H1 (cell line): ENCODE results near the gene KLK10. TPM values are rescaled to one million over a fixed set of nuclear protein-coding genes. Genes with fewer than 3 reads are reported as not detected.

Source experiments
- CTCF ChIA-PET: fragments of 300-600 bp; sonication (Branson Sonifier 250); formaldehyde crosslinking; loops from one replicate; lab custom pipeline; 2021; ENCODE audit not compliant: partially characterized antibody; lab: Charles Lee
- POLR2A ChIA-PET: fragments of 300-600 bp; sonication (Branson Sonifier 250); formaldehyde crosslinking; loops from one replicate; lab custom pipeline; 2021; ENCODE audit warnings: inconsistent platforms; ENCODE audit not compliant: partially characterized antibody; lab: Charles Lee
- DNase-seq, 2 experiments: peaks; one replicate each; pipeline versions ENCODE4 v3.0.0 to v3.0.0-alpha.2; 2010 to 2022; ENCODE audit warnings: low spot score in 2 of 2, low read depth in 1 of 2, mixed read lengths in 1 of 2
- FAIRE-seq: peaks from 2 replicates; lab custom pipeline; 2011; peaks lifted over from hg19 to GRCh38; lab: Jason Lieb, UNC
- H2AFZ ChIP-seq: 2 replicates; pipeline ENCODE4 v1.8.1; 2012; ENCODE audit warnings: low read length, inconsistent platforms
- H2AK5ac ChIP-seq: 2 replicates; pipeline ENCODE4 v1.6.1; 2013; ENCODE audit warnings: low read depth, low read length
- H2BK120ac ChIP-seq: replicated peaks from 2 replicates; pipeline ENCODE3; 2013; ENCODE audit warnings: low read depth, low read length, inconsistent platforms
- H2BK12ac ChIP-seq: 2 replicates; pipeline ENCODE4 v1.6.1; 2013; ENCODE audit warnings: low read depth, low read length
- H2BK15ac ChIP-seq: 2 replicates; pipeline ENCODE4 v1.6.1; 2013; ENCODE audit warnings: low read length
- H2BK20ac ChIP-seq: 2 replicates; pipeline ENCODE4 v1.6.1; 2013; ENCODE audit warnings: low read length
- H2BK5ac ChIP-seq: 2 replicates; pipeline ENCODE4 v1.6.1; 2013; ENCODE audit warnings: low read depth, low read length
- H3K14ac ChIP-seq: 2 replicates; pipeline ENCODE4 v1.6.1; 2013; ENCODE audit warnings: inconsistent platforms; ENCODE audit not compliant: insufficient read length
- H3K18ac ChIP-seq: 2 replicates; pipeline ENCODE4 v1.6.1; 2013; ENCODE audit warnings: low read length; ENCODE audit errors: extremely low read depth
- H3K23ac ChIP-seq: 2 replicates; pipeline ENCODE4 v1.6.1; 2013; ENCODE audit warnings: inconsistent platforms; ENCODE audit not compliant: insufficient read length
- H3K23me2 ChIP-seq: 2 replicates; pipeline ENCODE4 v1.6.1; 2013; ENCODE audit warnings: low read depth, low read length
- H3K27ac ChIP-seq: 2 replicates; pipeline ENCODE4 v1.6.1; 2011; ENCODE audit warnings: low read depth, low read length, inconsistent platforms
- H3K27me3 ChIP-seq, 4 experiments: replicated peaks in 1 of 4; 1 replicate in 1 of 4; 2 replicates in 3 of 4; pipeline versions ENCODE4 v1.6.1 to v1.8.1; 2011 to 2013; ENCODE audit warnings: low read length in 3 of 4, mild to moderate bottlenecking in 3 of 4, inconsistent platforms in 2 of 4, mixed read lengths in 2 of 4, moderate library complexity in 1 of 4; ENCODE audit not compliant: control insufficient read depth in 3 of 4, insufficient read depth in 3 of 4; ENCODE audit errors: extremely low read depth in 1 of 4
- H3K36me3 ChIP-seq, 4 experiments: 2 replicates each; pipeline versions ENCODE4 v1.6.1 to v1.8.1; 2011 to 2013; ENCODE audit warnings: mild to moderate bottlenecking in 4 of 4, low read length in 3 of 4, moderate library complexity in 2 of 4, control low read depth in 1 of 4, inconsistent platforms in 1 of 4; ENCODE audit not compliant: insufficient read depth in 4 of 4, control insufficient read depth in 2 of 4
- H3K4ac ChIP-seq: replicated peaks from 2 replicates; pipeline ENCODE3; 2013; ENCODE audit warnings: low read length, low read depth, mixed read lengths, inconsistent platforms; ENCODE audit not compliant: insufficient read length
- H3K4me1 ChIP-seq, 4 experiments: replicated peaks in 1 of 4; 1 replicate in 1 of 4; 2 replicates in 3 of 4; pipeline versions ENCODE4 v1.6.1 to v1.8.1; 2011 to 2013; ENCODE audit warnings: low read length in 3 of 4, inconsistent platforms in 2 of 4, mixed read lengths in 1 of 4; ENCODE audit not compliant: insufficient read depth in 4 of 4, control insufficient read depth in 3 of 4
- H3K4me2 ChIP-seq, 2 experiments: 2 replicates each; pipeline versions ENCODE4 v1.6.1 to v1.8.1; 2011 to 2013; ENCODE audit warnings: low read depth in 2 of 2, low read length in 2 of 2, control low read depth in 1 of 2, inconsistent platforms in 1 of 2, mild to moderate bottlenecking in 1 of 2; ENCODE audit not compliant: insufficient read depth in 1 of 2
- H3K4me3 ChIP-seq, 4 experiments: fragments of 200-600, 300-600 bp in 1 of 4; sonication (generic), shearing (Covaris generic), sonication (Bioruptor Twin) in 1 of 4; 2 replicates each; pipeline versions ENCODE4 v1.5.1 to v1.8.1; 2011 to 2016; ENCODE audit warnings: low read length in 4 of 4, low read depth in 3 of 4, control low read depth in 2 of 4, inconsistent platforms in 2 of 4, mild to moderate bottlenecking in 2 of 4, mixed read lengths in 1 of 4, moderate library complexity in 1 of 4; ENCODE audit not compliant: insufficient read depth in 2 of 4; ENCODE audit errors: extremely low read depth in 1 of 4
- H3K56ac ChIP-seq: replicated peaks from 2 replicates; pipeline ENCODE3; 2013; ENCODE audit warnings: low read depth, mild to moderate bottlenecking, mixed read lengths, low read length, inconsistent platforms; ENCODE audit not compliant: insufficient read length
- H3K79me1 ChIP-seq: 2 replicates; pipeline ENCODE4 v1.6.1; 2013; ENCODE audit warnings: low read depth, low read length, control low read depth
- H3K79me2 ChIP-seq, 2 experiments: 2 replicates each; pipeline versions ENCODE4 v1.6.1 to v1.8.1; 2012 to 2013; ENCODE audit warnings: low read length in 2 of 2, mild to moderate bottlenecking in 2 of 2, inconsistent platforms in 1 of 2; ENCODE audit not compliant: insufficient read depth in 2 of 2, control insufficient read depth in 1 of 2
- H3K9ac ChIP-seq, 4 experiments: replicated peaks in 1 of 4; 1 replicate in 1 of 4; 2 replicates in 3 of 4; pipeline versions ENCODE4 v1.6.1 to v1.8.1; 2011 to 2013; ENCODE audit warnings: low read depth in 3 of 4, low read length in 3 of 4, control low read depth in 2 of 4, mild to moderate bottlenecking in 2 of 4, moderate library complexity in 2 of 4, inconsistent platforms in 1 of 4; ENCODE audit errors: extremely low read depth in 1 of 4
- H3K9me3 ChIP-seq, 2 experiments: 2 replicates each; pipeline versions ENCODE4 v1.6.1 to v1.8.1; 2012 to 2013; ENCODE audit warnings: mild to moderate bottlenecking in 2 of 2, moderate library complexity in 2 of 2, control low read depth in 1 of 2, inconsistent platforms in 1 of 2, low read depth in 1 of 2, low read length in 1 of 2, mixed read lengths in 1 of 2; ENCODE audit not compliant: insufficient read depth in 2 of 2
- H4K20me1 ChIP-seq, 2 experiments: replicated peaks in 1 of 2; 2 replicates each; pipeline versions ENCODE3 to v1.8.1; 2011 to 2013; ENCODE audit warnings: inconsistent platforms in 2 of 2, low read length in 2 of 2, mild to moderate bottlenecking in 1 of 2; ENCODE audit not compliant: insufficient read depth in 2 of 2, control insufficient read depth in 1 of 2
- H4K5ac ChIP-seq: 2 replicates; pipeline ENCODE4 v1.6.1; 2013; ENCODE audit warnings: low read length, low read depth, mixed read lengths, inconsistent platforms; ENCODE audit not compliant: insufficient read length
- H4K8ac ChIP-seq: 2 replicates; pipeline ENCODE4 v1.8.0; 2013; ENCODE audit warnings: mild to moderate bottlenecking, moderate library complexity, low read length, inconsistent platforms; ENCODE audit not compliant: insufficient read depth; ENCODE audit errors: extremely low read depth
- H4K91ac ChIP-seq: replicated peaks from 2 replicates; pipeline ENCODE3; 2013; ENCODE audit warnings: low read length, mixed read lengths, inconsistent platforms; ENCODE audit not compliant: insufficient read length
- BCL11A ChIP-seq, 2 experiments: IDR thresholded peaks; one replicate each; pipeline ENCODE4 v1.6.1; 2011; ENCODE audit warnings: low read depth in 2 of 2, low read length in 2 of 2, mild to moderate bottlenecking in 2 of 2
- CBX8 ChIP-seq: fragments of 300-800, 300-1000 bp; sonication (generic); IDR thresholded peaks from 2 replicates; pipeline ENCODE4 v1.7.1; 2016; ENCODE audit warnings: low read depth, low read length, borderline replicate concordance
- CREB1 ChIP-seq: IDR thresholded peaks from 2 replicates; pipeline ENCODE4 v1.6.1; 2012; ENCODE audit warnings: inconsistent platforms
- EGR1 ChIP-seq: IDR thresholded peaks from 2 replicates; pipeline ENCODE4 v1.6.1; 2011; ENCODE audit warnings: low read depth, low read length, borderline replicate concordance
- HDAC2 ChIP-seq, 2 experiments: fragments of 300-600 bp in 1 of 2; sonication (generic) in 1 of 2; IDR thresholded peaks; 2 replicates each; pipeline ENCODE4 v1.6.1; 2011 to 2012; ENCODE audit warnings: low read depth in 2 of 2, low read length in 2 of 2, mild to moderate bottlenecking in 2 of 2, moderate library complexity in 2 of 2, borderline replicate concordance in 1 of 2, inconsistent platforms in 1 of 2
- KDM5A ChIP-seq: fragments of 200-600 bp; IDR thresholded peaks from 2 replicates; pipeline ENCODE4 v1.7.1; 2012; ENCODE audit warnings: mild to moderate bottlenecking, low read length, inconsistent platforms, mixed read lengths
- MAFK ChIP-seq: IDR thresholded peaks from 2 replicates; pipeline ENCODE4 v1.6.1; 2012; ENCODE audit warnings: low read depth, mild to moderate bottlenecking, improper control_type of control experiment, low read length
- NANOG ChIP-seq: IDR thresholded peaks from 2 replicates; pipeline ENCODE4 v1.6.1; 2011; ENCODE audit warnings: low read length, low read depth, mild to moderate bottlenecking, inconsistent platforms; ENCODE audit not compliant: insufficient read depth, poor library complexity, severe bottlenecking
- SAP30 ChIP-seq: fragments of 300-600 bp; sonication (generic); IDR thresholded peaks from 2 replicates; pipeline ENCODE4 v1.7.1; 2012; ENCODE audit warnings: low read length, moderate library complexity, mild to moderate bottlenecking, inconsistent platforms; ENCODE audit not compliant: insufficient read depth, insufficient replicate concordance
- SIX5 ChIP-seq: IDR thresholded peaks from 2 replicates; pipeline ENCODE4 v1.6.1; 2011; ENCODE audit warnings: mild to moderate bottlenecking, low read depth, low read length
- TEAD4 ChIP-seq: IDR thresholded peaks from 2 replicates; pipeline ENCODE4 v1.6.1; 2012; ENCODE audit warnings: low read depth, low read length, inconsistent platforms, mixed read lengths
- USF2 ChIP-seq: IDR thresholded peaks from 2 replicates; pipeline ENCODE4 v1.6.1; 2011; ENCODE audit warnings: low read length, improper control_type of control experiment
- WGBS, 2 experiments: shearing (Covaris generic) in 1 of 2; methylation state at CpG; one replicate each; pipeline versions ENCODE4 v1.1.6 to v1.1.7; 2013 to 2015; ENCODE audit warnings: low lambda C conversion rate in 2 of 2, mixed read lengths in 2 of 2, inconsistent platforms in 1 of 2, low coverage in 1 of 2, missing lambda C conversion rate in 1 of 2; ENCODE audit not compliant: insufficient replicate concordance in 2 of 2, insufficient coverage in 1 of 2, insufficient read length in 1 of 2; ENCODE audit errors: extremely low coverage in 1 of 2, missing lambda C conversion rate in 1 of 2; 5-methylcytosine and 5-hydroxymethylcytosine counted together
- polyA plus RNA-seq, 7 experiments: library from polyadenylated mRNA; depleted of rRNA in 3 of 7; stranded (reverse) in 5 of 7; unstranded in 2 of 7; fragments of >200 nt in 5 of 7; fragments of 200-250 nt in 2 of 7; gene quantifications; 1 replicate in 5 of 7; 2 replicates in 1 of 7; 4 replicates in 1 of 7; pipeline versions ENCODE4 v1.2.1 to v1.2.3, GENCODE V29; 2011 to 2013; ENCODE audit warnings: missing spikeins in 2 of 7, mixed read lengths in 2 of 7
- total RNA-seq: library from RNA; stranded (reverse); fragmentation: NEBNext Ultra II Directional; extraction: Animal tissue kit (Norgen Biotek cat#: 25700); gene quantifications from 2 replicates; pipeline ENCODE4 v1.2.1, GENCODE V29; 2021

The KLK10 gene
- total and polyA plus RNA-seq, 2 of the 8 experiments (the other 6 are each of a cell fraction or from before 2014, with no cell fraction given), result 4.8 to 9.7 TPM

- Histone ChIP-seq H2BK20ac (no peak overlapping the region), H3K4me3 (no peak overlapping the region), H4K8ac (no peak overlapping the region), H3K79me2 (no peaks in the 10 kb centered on the region), H3K27me3 (peaks cover 0 to 3% (median 0%) of the 10 kb centered on the region in 4 experiments; a peak in 1 of 7 replicates), H4K20me1 (no peaks in the 10 kb centered on the region), H3K79me1 (no peaks in the 10 kb centered on the region), H3K56ac (no peak overlapping the region), H2BK15ac (no peak overlapping the region), H4K91ac (peak overlapping the region; percentile 34), H3K4ac (no peak overlapping the region), H4K5ac (no peak overlapping the region), H3K4me2 (no peak overlapping the region), H3K18ac (no peak overlapping the region), H2AK5ac (no peak overlapping the region), H2AFZ (no peak overlapping the region), H2BK5ac (no peak overlapping the region), H3K36me3 (0 out of 8 replicates have a peak, but pooled peaks cover 0 to 3% (median 0%) of the 10 kb centered on the region in 4 experiments), H3K27ac (no peak overlapping the region), H2BK120ac (no peak overlapping the region), H3K23ac (no peak overlapping the region), H3K9ac (no peak overlapping the region), H3K9me3 (no peaks in the 10 kb centered on the region), H3K23me2 (no peaks in the 10 kb centered on the region), H3K14ac (no peak overlapping the region), H2BK12ac (no peak overlapping the region), H3K4me1 (peaks cover 3 to 34% (median 15%) of the 10 kb centered on the region in 4 experiments; a peak in 5 of 7 replicates)
- POLR2A ChIA-PET, result interaction anchor here (0.8 kb wide), 1 partner anchor 199 kb away, joined by 3 read pairs; no protein-coding TSS in a partner anchor
- WGBS, 2 experiments, result 96% methylated on average over 4 of the region's 4 CpGs; no CpG with 5 or more reads in 1 of the 2 experiments
- FAIRE-seq (no peak), DNase-seq (no peak)
- CTCF ChIA-PET, result interaction anchor here (0.6 to 0.7 kb wide), 2 partner anchors 15 to 25 kb away, joined by 3 read pairs; no protein-coding TSS in a partner anchor
- TF ChIP-seq MAFK, result no peak
- no peak for TF ChIP-seq CREB1
- no peak for TF ChIP-seq KDM5A
- no peak for TF ChIP-seq USF2
- no peak for TF ChIP-seq TEAD4
- TF ChIP-seq CBX8, result no peak
- TF ChIP-seq BCL11A (IDR thresholded peaks at IDR 0.05; ENCODE audit: low read depth in 2 of 2, low read length in 2 of 2), result no peak
- TF ChIP-seq HDAC2 (IDR thresholded peaks at IDR 0.05; ENCODE audit: borderline replicate concordance in 1 of 2, low read depth in 2 of 2, low read length in 2 of 2), result no peak
- TF ChIP-seq EGR1, result no peak
- TF ChIP-seq SIX5, result no peak
- no peak for TF ChIP-seq SAP30
- TF ChIP-seq NANOG, result no peak
Measured at GRCh38 chr19:50977626-50978025, 41.9 kb downstream of the KLK10 start.
